SK-N-SH treated with all-trans-retinoic acid at 6 μM for 48 hours (cell line): ENCODE data around the gene AMIGO2.
A peak's percentile ranks its signal among the peaks of the same experiment; 100 is the strongest.

ENCODE experiments used
- ATAC-seq: fragments of 200-7000 bp; cut with Tn5 transposase; 3 replicates; pipeline ENCODE4 v1.9.1; 2020; ENCODE audit warnings: mild to moderate bottlenecking, moderate library complexity
- ARNTL ChIP-seq: fragments of 450-650 bp; formaldehyde crosslinking; IDR thresholded peaks from 2 replicates; pipeline ENCODE4 v1.5.0; 2020; ENCODE audit warnings: low read depth, mild to moderate bottlenecking, moderate library complexity, borderline replicate concordance
- BACH2 ChIP-seq: fragments of 250-450 bp; sonication (Bioruptor Pico); IDR thresholded peaks from 2 replicates; pipeline ENCODE4 v1.9.0; 2021; ENCODE audit warnings: mild to moderate bottlenecking, borderline replicate concordance
- CREB5 ChIP-seq: fragments of 250-450 bp; sonication (Bioruptor Pico); IDR thresholded peaks from 2 replicates; pipeline ENCODE4 v1.5.1; 2020; ENCODE audit warnings: low read depth, mild to moderate bottlenecking, moderate library complexity
- CSDC2 ChIP-seq: fragments of 250-450 bp; sonication (Bioruptor Pico); IDR thresholded peaks from 2 replicates; pipeline ENCODE4 v1.5.0; 2020; ENCODE audit warnings: mild to moderate bottlenecking, moderate library complexity
- CSRNP3 ChIP-seq: fragments of 250-450 bp; sonication (Bioruptor Pico); IDR thresholded peaks from 2 replicates; pipeline ENCODE4 v1.5.1; 2021; ENCODE audit warnings: mild to moderate bottlenecking, moderate library complexity
- ESRRG ChIP-seq: fragments of 250-450 bp; sonication (Bioruptor Pico); IDR thresholded peaks from 2 replicates; pipeline ENCODE4 v1.6.1; 2021; ENCODE audit warnings: mild to moderate bottlenecking
- GLIS3 ChIP-seq: fragments of 250-450 bp; sonication (Bioruptor Pico); IDR thresholded peaks from 2 replicates; pipeline ENCODE4 v1.5.0; 2020; ENCODE audit warnings: mild to moderate bottlenecking, moderate library complexity
- ISL1 ChIP-seq: fragments of 250-450 bp; sonication (Bioruptor Pico); IDR thresholded peaks from 2 replicates; pipeline ENCODE4 v2.1.2; 2022; ENCODE audit warnings: mild to moderate bottlenecking, moderate library complexity
- OSR1 ChIP-seq: fragments of 250-450 bp; sonication (Bioruptor Pico); IDR thresholded peaks from 2 replicates; pipeline ENCODE4 v1.8.0; 2022; ENCODE audit warnings: moderate library complexity, mild to moderate bottlenecking, inconsistent platforms
- PATZ1 ChIP-seq: fragments of 250-450 bp; sonication (Bioruptor Pico); IDR thresholded peaks from 2 replicates; pipeline ENCODE4 v1.8.0; 2020; ENCODE audit warnings: mild to moderate bottlenecking, moderate library complexity, borderline replicate concordance
- POU6F1 ChIP-seq: fragments of 250-450 bp; sonication (Bioruptor Pico); IDR thresholded peaks from 2 replicates; pipeline ENCODE4 v1.8.0; 2021; ENCODE audit warnings: low read depth, mild to moderate bottlenecking, moderate library complexity, borderline replicate concordance
- PPARA ChIP-seq: fragments of 250-450 bp; sonication (Bioruptor Pico); IDR thresholded peaks from 2 replicates; pipeline ENCODE4 v1.5.0; 2020; ENCODE audit warnings: mild to moderate bottlenecking, borderline replicate concordance
- SNAI2 ChIP-seq: fragments of 250-450 bp; sonication (Bioruptor Pico); IDR thresholded peaks from 2 replicates; pipeline ENCODE4 v1.5.0; 2020; ENCODE audit warnings: mild to moderate bottlenecking, moderate library complexity
- TCF4 ChIP-seq: fragments of 250-450 bp; sonication (Bioruptor Pico); IDR thresholded peaks from 2 replicates; pipeline ENCODE4 v1.8.0; 2021; ENCODE audit warnings: mild to moderate bottlenecking, moderate library complexity, borderline replicate concordance
- TOX ChIP-seq: fragments of 250-450 bp; sonication (Bioruptor Pico); IDR thresholded peaks from 2 replicates; pipeline ENCODE4 v1.8.0; 2021; ENCODE audit warnings: mild to moderate bottlenecking, moderate library complexity, borderline replicate concordance
- TSHZ2 ChIP-seq: fragments of 250-450 bp; sonication (Bioruptor Pico); IDR thresholded peaks from 2 replicates; pipeline ENCODE4 v1.5.0; 2020; ENCODE audit warnings: mild to moderate bottlenecking, moderate library complexity
- ZC3H10 ChIP-seq: fragments of 250-450 bp; sonication (Bioruptor Pico); IDR thresholded peaks from 2 replicates; pipeline ENCODE4 v1.5.1; 2021; ENCODE audit warnings: mild to moderate bottlenecking, moderate library complexity
- ZFP3 ChIP-seq: fragments of 250-450 bp; sonication (Bioruptor Pico); IDR thresholded peaks from 2 replicates; pipeline ENCODE4 v1.5.0; 2020; ENCODE audit warnings: mild to moderate bottlenecking, moderate library complexity
- ZFP30 ChIP-seq: fragments of 450-650 bp; formaldehyde crosslinking; IDR thresholded peaks from 2 replicates; pipeline ENCODE4 v1.5.0; 2022; ENCODE audit warnings: mild to moderate bottlenecking, moderate library complexity
- ZNF565 ChIP-seq: fragments of 450-650 bp; formaldehyde crosslinking; conservative IDR thresholded peaks from 2 replicates; pipeline ENCODE4 v1.5.0; 2020; ENCODE audit warnings: low read depth, mild to moderate bottlenecking, moderate library complexity
- ZNF70 ChIP-seq: fragments of 450-650 bp; formaldehyde crosslinking; IDR thresholded peaks from 2 replicates; pipeline ENCODE4 v1.5.0; 2020; ENCODE audit warnings: mild to moderate bottlenecking, moderate library complexity
- ZNF8 ChIP-seq: fragments of 450-650 bp; formaldehyde crosslinking; IDR thresholded peaks from 2 replicates; pipeline ENCODE4 v1.5.0; 2020; ENCODE audit warnings: mild to moderate bottlenecking, moderate library complexity

The AMIGO2 gene

GRCh38 chr12:47079468-47079980 is at the start of gene AMIGO2, which contains the start of gene PCED1B:
AMIGO2 (minus strand) TSS chr12:47079959; CDS start chr12:47079002, 957 bp downstream.
PCED1B (plus strand) TSS chr12:47079621; CDS start chr12:47235064, 155,443 bp downstream.
- peak; percentile 75 for ATAC-seq
- TF ChIP-seq ZFP3 (no peak), ZNF565 (CRISPR knock-in tag) (no peak), GLIS3 (no peak), CSDC2 (CRISPR knock-in tag) (no peak), ESRRG (CRISPR knock-in tag) (no peak)

GRCh38 chr12:47126246-47126645 is 46.5 kb upstream of the AMIGO2 start:
- TF ChIP-seq PATZ1 (no peak), PPARA (no peak), CSRNP3 (no peak), TOX (no peak), ARNTL (no peak), SNAI2 (CRISPR knock-in tag) (no peak), ZNF565 (CRISPR knock-in tag) (no peak), ZNF8 (CRISPR knock-in tag) (no peak), CREB5 (CRISPR knock-in tag) (no peak), ZNF70 (CRISPR knock-in tag) (no peak), TSHZ2 (CRISPR knock-in tag) (no peak), OSR1 (CRISPR knock-in tag) (no peak)
- ATAC-seq, result no peak

- TF ChIP-seq BACH2 (CRISPR knock-in tag), result no peak
- TF ChIP-seq CSDC2 (CRISPR knock-in tag), result no peak
- no peak for TF ChIP-seq TOX
- TF ChIP-seq PATZ1, result no peak
- no peak for TF ChIP-seq OSR1 (CRISPR knock-in tag)
- TF ChIP-seq ZNF70 (CRISPR knock-in tag), result no peak
- TF ChIP-seq ZNF8 (CRISPR knock-in tag), result no peak
- no peak for TF ChIP-seq ISL1 (CRISPR knock-in tag)
- TF ChIP-seq ZC3H10, result no peak
- no peak for TF ChIP-seq POU6F1 (CRISPR knock-in tag)
- no peak for TF ChIP-seq SNAI2 (CRISPR knock-in tag)
- TF ChIP-seq ZFP30 (CRISPR knock-in tag), result no peak
- no peak for TF ChIP-seq CSRNP3
- TF ChIP-seq CREB5 (CRISPR knock-in tag), result no peak
- no peak for TF ChIP-seq TCF4 (CRISPR knock-in tag)
- no peak for TF ChIP-seq ZNF565 (CRISPR knock-in tag)
- TF ChIP-seq ARNTL, result no peak
- TF ChIP-seq ZFP3, result no peak
- TF ChIP-seq, all 23 proteins: peak for 0
- no peak for ATAC-seq
These were observed 44.7 kb upstream of the AMIGO2 start for GRCh38 chr12:47124451-47124850.
